SHP77 (cell line): ENCODE results near the gene KRTAP13-2.

Experiments
- DNase-seq, 2 experiments: peaks; one replicate each; lab custom pipeline; 2025; lab: John Stamatoyannopoulos, UW

Gene KRTAP13-2

GRCh38 chr21:30326390-30326789, 45.7 kb downstream of the KRTAP13-2 start:
- DNase-seq = no peak
